SU-DHL-6 (cell line): ENCODE data around the gene TMEM94.

Experiments
- CTCF ChIP-seq: fragments of 200-600 bp; sonication (generic); IDR thresholded peaks from one replicate; pipeline ENCODE4 v1.5.1; 2017; ENCODE audit warnings: antibody characterized with exemption, mild to moderate bottlenecking, low read length, moderate library complexity; ENCODE audit not compliant: insufficient read depth, poor library complexity, severe bottlenecking
- EZH2phosphoT487 ChIP-seq: fragments of 200-600 bp; sonication (generic), shearing (Covaris generic); conservative IDR thresholded peaks from 2 replicates; pipeline ENCODE4 v1.6.1; 2018; ENCODE audit warnings: mild to moderate bottlenecking, antibody characterized with exemption, low read length, moderate library complexity, mixed read lengths

- TF ChIP-seq CTCF, result no peak
- no peak for TF ChIP-seq EZH2phosphoT487
Observed at GRCh38 chr17:75492555-75493168, 36.2 kb downstream of the TMEM94 start.
